Fibroblast of peridontal ligament (primary cell): Measurements from ENCODE around the gene GNPNAT1.
"Not testable (repeated sequence)": the region's sequence is repeated elsewhere in the genome, so short reads cannot be mapped to it uniquely, and the experiment has no call there.

ENCODE experiments used
- DNase-seq: peaks from one replicate; pipeline ENCODE4 v3.0.0-alpha.2; 2010; ENCODE audit errors: extremely low read depth

GNPNAT1 gene

DNA sequence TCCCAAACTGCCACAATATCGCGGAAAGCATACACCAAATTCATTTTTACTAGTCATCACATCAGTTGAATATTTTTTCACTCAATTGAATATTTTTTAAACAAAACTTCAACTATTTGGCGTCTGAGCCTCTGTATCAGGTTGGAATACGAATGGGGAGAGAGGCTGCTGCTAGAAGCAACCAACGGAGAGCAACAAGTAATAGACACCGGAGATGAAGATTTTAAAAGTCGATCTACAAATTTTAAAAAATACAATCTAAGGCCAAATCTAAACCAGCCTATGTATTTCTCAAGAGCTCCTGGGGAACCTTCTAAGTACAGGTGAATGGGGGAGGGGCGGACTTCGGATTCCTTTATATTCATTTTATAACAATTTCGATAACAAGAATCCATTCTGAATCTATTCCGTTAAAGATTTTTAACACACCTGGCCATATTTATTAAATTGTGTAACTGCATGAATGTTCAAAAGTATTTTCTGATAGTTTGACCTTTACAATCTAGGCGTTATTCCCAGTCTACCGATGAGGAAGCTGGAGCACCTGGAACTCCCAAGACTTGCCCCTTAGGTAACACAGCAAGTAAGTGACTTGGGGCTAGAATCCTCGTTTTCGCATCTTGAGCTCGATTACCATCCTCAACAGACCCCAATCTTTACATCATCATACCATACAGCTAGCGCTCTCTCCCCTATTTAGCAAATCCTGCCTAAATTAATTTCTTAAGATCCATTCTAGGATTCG is 1.2 kb downstream of the GNPNAT1 start:
- peak; percentile 19 for DNase-seq

DNA sequence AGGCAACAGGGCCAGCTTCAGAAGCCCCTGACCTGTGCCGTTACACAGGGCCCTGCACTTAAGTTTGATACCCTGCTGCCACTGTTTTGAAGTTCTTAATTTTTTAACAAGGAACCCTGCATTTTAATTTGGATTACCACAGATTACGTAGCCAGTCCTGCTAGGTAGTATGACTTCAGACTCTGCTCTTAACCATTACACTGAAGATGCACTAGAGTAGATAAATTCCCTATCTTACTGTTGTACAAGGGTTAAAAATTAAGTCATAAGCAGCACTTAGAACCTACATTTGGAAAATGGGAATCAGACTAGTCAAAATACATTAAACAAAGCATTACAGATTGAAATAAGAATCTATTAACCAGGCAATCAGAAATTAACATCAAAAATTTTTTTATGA is 2.3 kb downstream of the GNPNAT1 start:
- no peak for DNase-seq

DNA sequence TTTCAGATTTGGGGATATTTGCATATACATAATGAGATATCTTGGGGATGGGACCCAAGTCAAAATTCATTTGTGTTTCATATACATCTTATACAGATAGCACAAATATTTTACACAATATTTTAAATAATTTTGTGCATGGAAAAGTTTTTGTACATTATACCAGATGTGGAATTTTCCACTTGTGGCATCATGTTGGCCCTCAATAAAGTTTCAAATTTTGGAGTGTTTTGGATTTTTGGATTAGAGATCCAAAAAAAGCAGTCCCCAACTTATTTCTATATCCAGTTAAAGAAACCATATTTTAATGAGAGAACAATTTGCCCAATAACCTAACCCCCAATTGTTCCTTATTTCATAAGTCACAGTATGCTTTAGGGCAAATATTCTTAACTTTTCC is 4.5 kb downstream of the GNPNAT1 start:
- no peak for DNase-seq

DNA sequence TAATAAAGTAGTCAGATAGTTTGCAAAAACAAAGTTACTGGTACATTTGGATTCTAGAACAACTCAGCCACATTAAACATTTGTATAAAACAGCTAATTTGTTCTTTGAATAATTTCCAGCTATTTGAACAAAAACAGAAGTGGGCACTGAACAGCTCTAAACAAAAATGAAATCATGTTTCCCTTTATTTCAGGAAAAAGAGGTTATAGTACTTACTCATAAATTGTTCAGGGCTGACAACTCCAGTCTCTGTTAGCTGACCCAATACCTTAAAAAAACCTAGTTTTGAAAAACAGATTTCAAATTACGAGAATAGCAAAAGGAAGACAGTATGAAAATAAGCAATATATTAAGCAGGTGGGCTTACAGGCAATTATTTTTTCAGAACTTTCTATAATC is 8.2 kb downstream of the GNPNAT1 start:
- no peak for DNase-seq

DNA sequence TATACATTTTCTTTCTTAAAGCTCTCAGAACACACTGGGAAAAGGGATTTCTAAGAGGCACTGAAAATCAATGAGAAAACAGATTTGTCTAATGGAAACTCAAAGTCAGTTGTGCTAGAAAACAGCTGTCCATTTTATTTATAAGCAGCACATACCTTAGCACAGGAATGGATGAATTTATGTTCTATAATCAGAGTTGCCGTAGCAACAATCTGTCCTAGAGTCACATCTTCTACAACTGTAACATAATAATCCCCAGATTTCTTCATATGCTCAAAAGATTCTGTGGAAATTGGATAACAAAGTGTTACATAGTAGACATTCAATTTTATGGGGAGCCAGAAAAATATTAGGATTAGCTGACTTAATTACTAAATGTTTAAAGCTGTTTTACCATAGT is 9.8 kb downstream of the GNPNAT1 start:
- no peak for DNase-seq

DNA sequence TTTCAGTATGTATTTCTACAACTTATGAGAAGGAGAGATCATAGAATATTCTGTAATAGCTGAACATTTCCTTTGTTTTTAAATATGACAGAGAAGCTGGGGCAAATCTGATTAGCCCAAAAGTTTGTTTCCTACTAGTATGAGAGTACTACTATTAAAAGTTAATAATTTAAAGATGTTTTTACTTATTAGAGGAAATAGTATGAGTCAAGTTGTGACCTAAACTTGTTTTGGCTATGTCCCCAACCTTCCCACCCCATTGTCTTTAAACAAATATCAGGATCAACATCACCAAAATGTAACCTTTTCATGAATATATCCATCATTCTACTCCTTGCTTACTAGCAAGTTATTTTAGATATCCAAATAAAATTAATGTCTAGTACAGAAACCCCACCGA is 10.5 kb downstream of the GNPNAT1 start:
- no peak for DNase-seq

DNA sequence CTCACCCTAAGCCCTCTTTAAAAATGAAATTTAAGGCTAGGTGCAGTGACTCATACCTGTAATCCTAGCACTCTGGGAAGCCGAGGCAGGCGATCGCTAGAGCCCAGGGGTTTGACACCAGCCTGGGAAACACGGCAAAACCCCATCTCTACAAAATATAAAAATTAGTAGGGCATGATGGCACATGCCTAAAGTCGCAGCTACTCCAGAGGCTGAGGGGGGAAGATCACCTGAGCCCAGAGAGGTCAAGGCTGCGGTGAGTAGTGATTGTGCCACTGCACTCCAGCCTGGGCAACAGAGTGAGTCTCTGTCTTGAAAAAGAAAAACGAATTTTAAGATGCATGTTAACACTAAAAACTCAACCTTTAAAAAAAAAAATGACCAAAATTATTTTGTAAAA is 12.7 kb downstream of the GNPNAT1 start:
- DNase-seq: no peak

DNA sequence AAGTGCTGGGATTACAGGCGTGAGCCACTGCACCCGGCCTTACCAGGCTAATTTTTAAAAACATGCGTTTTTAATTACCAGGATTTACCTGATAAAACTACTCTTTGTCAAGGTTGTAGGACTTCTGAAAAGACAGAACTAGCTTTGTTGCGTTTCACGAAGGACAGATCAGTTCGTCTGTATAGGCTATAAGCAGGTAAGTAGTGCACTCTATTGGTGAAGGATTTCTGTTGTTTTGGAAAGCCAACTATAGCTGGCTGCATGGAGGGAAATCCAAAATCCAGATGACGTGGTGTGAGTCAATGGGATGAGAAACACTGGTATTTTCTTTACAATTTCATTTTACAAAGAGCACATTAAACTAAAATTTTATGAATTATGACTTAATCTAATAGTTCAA is 14.6 kb downstream of the GNPNAT1 start:
- DNase-seq: no peak

DNA sequence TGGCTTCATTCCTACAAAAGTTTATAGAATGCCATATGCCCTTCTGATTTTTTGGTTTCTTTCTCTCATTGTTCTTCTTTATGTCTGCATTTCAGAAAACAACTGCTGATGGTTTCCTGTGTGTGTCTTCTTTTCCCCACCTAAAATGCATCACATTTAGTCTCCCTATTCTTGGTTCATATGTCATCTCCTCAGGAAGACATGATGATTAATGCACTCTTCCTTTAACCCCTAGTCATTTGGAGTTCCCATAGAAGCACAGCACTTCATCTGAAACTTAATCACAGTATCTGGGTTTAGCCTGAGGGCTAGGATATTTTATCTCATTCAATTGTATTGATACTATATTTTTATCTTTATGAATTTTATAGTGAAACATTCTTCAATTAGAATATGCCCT is 21.5 kb downstream of the GNPNAT1 start:
- DNase-seq: no peak

DNA sequence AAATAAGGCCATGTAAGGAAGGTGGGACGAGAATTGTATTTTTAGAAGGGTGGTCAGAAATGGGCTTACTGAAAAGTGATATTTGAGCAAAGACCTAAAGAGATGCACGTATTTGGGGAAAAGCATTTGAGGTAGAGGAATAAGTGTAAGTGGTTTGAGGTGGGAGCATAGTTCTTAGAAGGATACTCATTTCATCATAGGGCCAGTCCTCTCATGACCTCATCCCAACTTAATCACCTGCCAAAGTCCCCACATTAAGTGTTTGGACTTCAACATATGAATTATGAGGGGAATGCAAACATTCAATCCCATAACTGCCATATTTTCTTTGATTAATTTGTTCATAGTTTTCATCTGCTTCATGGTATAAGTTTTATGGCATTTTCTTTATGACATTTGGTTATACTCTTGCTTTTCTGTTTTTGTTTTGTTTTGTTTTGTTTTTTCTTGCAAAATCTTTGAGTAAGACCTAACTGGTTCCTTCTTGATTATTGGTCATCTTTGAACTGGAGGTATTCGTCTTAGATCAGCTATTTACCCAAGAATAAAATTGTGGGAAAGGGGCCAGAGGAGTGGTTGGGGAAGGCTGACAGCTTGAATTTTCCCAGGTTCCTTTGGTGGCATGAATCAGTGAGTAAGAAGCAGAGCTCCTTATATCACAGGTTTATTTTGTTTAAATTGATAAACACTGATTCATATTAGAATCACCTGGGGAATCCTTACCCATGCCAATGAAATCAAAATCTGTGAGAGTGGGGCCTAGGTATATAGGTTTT is 24.2 kb downstream of the GNPNAT1 start:
- no peak for DNase-seq

DNA sequence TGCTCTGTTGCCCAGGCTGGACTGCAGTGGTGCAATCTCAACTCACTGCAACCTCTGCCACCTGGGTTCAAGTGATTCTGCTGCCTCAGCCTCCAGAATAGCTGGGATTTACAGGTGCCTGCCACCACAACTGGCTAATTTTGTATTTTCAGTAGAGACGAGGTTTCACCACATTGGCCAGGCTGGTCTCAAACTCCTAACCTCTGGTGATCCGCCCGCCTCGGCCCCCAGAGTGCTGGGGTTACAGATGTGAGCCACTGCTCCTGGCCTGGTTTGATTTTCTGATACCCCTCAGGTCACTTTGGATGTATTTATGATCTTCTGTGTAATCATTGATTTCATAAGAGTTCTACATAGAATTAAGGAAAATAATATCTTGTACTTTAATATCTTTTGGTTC is 28.5 kb downstream of the GNPNAT1 start:
- not testable (repeated sequence) for DNase-seq

DNA sequence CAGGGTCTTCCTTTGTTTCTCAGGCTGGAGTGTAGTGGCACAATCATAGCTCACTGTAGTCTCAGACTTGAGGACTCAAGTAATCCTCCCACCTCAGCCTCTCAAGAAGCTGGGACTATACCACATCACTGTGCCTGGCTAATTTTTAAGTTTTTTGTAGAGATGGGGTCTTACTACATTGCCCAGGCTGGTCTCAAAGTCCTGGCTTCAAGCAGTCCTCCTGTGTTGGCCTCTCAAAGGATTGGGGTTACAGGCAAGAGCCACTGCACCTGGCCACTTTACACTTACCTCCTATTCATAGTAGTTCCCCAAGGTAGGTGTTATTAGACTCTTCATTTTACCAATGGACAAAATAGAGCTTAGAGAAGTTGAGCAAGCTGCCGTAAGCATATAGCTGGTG is 32.3 kb downstream of the GNPNAT1 start:
- no peak for DNase-seq

DNA sequence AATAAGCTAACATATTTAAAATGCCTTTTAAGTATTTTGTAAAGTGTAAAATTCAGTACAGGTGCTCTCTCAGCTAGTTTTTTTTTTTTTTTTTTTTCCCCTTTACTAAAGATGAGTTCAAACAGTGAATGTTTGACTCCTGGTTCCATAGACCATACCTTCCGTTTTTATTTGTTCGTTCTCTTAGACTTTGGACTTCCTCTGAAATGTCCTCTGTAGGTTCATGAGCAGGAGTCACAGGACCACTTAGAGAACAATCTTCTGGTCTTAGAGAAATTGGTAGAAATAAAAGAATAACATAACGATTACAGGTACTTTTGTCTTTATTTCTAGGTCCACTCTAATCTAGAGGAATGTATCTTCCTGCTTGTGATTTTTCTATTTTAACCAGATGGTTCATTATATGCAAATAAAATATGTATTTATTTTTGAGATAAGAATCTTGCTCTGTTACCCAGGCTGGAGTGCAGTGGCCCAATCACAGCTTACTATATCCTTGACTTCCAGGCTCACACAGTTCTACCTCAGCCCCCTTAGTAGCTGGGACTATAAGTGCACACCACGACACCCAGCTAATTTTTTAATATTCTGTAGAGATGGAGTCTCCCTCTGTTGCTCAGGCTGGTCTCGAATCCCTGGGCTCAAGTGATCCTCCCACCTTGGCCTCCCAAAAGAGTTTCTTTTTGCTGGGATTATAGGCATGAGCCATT is 35.6 kb downstream of the GNPNAT1 start:
- no peak for DNase-seq

DNA sequence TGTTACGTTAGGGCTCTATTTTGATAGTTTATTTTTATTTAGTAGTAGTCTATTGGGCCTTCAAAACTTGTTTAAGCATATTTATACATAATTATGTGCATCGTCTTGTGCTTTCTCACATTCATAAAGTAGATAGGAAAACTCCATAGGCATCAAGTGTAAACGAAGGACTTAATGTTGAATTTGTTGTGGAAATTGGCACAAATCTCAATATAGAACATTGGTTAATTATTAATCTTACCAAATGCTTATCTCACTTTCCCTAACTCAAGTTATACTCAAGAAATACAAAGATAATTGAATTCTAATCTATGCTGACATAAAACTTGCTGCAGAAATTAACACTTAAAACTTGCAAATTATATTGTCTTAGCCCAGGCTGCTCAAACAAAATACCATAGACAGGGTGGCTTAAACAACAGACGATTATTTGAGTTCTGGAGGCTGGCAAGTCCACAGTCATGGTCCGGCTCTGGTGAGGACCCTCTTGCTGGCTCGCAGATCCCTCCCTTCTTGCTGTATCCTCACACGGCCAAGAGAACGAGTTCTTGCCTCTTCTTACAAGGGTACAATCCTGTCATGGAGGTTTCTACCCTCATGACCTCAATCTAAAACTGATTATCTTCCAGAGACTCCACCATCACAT is 42.6 kb downstream of the GNPNAT1 start:
- no peak for DNase-seq

DNA sequence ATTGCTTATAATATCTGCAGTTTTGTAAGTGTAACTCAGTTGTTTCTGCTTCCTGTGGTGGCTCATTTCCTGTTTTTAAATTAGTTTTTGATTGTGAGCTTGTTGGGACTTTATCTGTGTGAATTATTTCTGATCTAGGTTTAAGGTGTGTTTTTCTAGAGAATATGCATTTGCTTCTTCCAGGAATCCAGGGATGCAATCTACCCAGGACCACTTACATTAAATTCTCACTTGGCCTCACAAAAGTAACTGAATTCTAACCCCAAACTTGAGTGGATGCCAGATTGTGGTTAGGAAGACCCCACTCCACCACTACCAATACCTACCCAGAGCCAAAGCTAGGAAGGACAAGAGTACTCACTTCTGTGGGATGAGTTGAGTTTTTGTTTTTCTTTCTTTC is 49.5 kb downstream of the GNPNAT1 start:
- no peak for DNase-seq

DNA sequence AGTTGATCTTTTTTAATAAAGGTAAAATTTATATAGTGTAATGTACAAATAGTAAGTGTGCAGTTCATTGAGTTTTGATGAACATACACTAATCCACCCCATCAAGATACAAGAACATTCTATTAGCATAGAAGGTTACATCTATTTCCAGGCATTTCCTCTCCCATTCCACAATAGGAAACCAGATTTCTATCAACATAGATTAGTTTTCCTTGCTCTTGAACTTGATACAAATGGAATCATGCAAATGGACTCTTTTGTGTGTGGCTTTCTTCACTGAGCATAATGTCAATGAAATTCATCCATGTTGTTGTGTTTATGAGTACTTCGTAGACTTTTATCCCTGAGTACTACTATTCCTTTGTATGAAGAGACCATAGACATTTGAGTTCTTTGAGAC is 50.7 kb downstream of the GNPNAT1 start:
- no peak for DNase-seq

DNA sequence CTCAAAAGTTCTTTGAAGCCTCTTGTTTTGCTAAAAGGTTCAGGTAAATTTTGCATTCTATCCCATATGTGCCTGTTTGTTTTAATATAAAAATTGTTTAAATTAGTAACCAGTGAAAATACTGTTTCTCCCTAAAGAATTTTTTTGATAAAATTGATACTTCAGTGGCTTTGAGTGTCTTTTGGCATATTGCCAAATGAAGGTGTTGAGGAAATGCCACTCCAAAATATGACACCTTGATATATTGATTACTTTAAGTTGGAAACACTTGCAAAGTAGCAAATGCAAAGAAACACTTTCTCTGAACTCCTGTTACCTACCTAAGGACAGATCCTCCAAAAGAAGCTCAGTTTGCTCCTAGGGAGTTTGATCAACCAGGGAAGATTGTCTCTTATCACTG is 53.0 kb downstream of the GNPNAT1 start:
- DNase-seq: no peak

DNA sequence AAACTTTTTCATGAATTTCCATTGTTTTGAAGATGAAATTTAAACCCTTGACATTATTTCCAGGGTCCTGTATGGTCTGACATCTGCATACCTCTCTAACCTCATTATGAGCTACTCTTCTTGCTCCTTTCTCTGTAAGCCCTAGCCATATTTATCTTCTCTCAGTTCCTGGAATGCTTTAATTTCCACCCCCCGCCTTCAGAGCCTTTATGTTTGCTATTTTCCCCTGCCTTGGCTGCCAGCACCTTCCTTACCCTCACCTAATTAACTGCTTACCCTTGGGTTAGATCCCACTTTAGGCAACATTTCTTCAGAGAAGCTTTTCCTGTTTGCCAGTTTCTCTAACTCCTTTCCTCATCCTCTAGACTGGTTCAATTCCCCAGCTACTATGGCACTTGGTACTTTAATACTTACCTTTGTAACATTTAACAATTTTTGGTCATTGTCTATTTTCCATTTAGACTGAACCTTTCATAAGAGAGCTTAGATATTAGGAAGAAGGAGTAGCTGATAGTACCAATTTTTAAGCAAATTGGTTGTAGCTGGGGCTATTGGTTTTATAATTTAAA is 55.4 kb downstream of the GNPNAT1 start:
- no peak for DNase-seq

DNA sequence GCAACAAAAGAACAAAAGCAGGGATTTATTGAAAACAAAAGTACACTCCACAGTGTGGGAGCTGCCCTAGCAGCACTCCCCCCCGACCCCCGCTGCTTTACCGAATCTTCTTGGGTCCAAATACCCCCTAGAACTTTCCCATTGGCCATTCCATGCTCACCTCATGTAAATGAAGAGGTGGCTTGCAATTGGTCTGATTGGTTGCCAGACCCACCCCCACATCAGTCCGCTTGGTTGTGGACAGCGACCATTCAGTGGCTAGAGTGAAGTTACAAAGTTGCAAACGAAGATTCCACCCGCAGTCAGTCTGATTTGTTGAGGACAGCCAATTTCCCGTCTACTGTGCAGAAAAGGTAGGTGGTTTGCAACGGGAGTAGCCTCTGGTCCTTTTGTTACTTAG is 57.6 kb downstream of the GNPNAT1 start:
- DNase-seq: no peak

DNA sequence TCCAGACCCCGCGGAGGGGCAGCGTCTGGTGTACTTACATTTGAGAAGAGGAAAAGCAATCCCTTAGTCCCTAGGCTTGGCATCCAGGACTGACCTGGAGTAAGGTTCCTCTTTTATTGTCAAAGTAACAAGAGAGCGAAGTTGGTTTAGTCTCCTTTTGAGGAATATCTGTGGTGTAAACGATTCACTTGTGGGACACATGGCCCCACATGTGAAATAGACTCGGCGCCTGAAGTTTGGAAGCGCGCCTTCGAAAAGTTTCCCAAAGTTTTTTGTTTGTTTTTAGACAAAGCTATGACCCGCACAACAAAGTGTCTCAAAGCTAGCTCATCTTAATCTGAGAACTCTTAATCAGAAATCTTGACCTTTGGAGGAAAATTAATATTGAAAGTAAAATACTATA is 60.7 kb downstream of the GNPNAT1 start:
- peak; percentile 30 for DNase-seq

DNA sequence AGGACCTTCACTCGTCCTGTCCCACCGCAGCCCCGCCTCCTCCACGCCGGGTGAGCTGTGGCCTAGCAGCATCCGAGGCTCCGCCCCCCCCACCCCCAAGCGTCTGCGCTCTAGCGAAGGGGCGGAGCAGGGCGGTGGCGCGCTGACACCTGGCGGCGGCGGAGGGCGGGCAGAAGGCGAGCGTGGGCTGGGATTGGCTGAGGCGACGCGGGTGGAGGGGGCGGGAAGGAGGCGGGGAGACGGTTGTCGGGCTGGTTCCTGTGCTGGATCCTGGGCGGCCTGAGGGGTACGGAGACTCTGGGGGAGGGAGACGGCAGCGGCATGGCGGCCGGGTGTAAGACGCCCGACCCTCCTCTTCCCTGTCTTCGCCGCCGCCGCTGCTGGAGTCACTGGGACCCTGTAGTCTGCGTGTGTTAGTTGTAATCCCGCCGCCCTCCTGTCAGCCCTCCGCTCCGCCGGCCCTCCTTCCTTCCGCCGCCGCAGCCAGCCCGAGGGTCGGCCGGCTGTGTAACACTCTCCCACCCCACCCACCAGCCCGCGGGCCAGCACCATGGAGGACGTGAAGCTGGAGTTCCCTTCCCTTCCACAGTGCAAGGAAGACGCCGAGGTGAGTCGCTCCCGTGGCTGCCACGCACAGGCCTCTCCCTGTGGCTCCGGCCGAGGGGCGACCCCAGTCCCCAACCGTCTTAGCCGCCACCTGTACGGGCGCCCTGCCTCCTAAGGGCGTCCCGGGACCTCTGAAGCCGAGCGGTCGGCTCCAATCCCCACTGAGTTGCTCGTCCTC is 61.3 kb downstream of the GNPNAT1 start, which contains the start of gene STYX:
Gene STYX, plus strand, starts transcription at position 242 of the 784 bp plus-strand sequence. Its CDS starts 309 bp downstream, at position 551.
- peak; percentile 93 for DNase-seq
